ENCODE measurements around the gene GOLT1B. TPM values are rescaled to one million over a fixed set of nuclear protein-coding genes. Genes with fewer than 3 reads are reported as not detected.

Gene GOLT1B
- total and polyA plus RNA-seq, 2 of the 13 experiments (the other 11 are each of a cell fraction or from before 2014, with no cell fraction given): 23.6 to 38.4 TPM

- peak; percentile 62 for TF ChIP-seq SPEN (CRISPR knock-in tag; IDR thresholded peaks at IDR 0.05; ENCODE audit: low read depth)
- TF ChIP-seq HDAC1 (CRISPR knock-in tag; IDR thresholded peaks at IDR 0.05): peak; percentile 98
- TF ChIP-seq ZNF713 (CRISPR knock-in tag; IDR thresholded peaks at IDR 0.05): no peak
- TF ChIP-seq SMYD3 (CRISPR knock-in tag; IDR thresholded peaks at IDR 0.05): peak; percentile 30; the same call in 1 of the 2 replicates
- TF ChIP-seq ZNF407 (CRISPR knock-in tag; IDR thresholded peaks at IDR 0.05; ENCODE audit: not compliant biosample characterization): peak; percentile 40
- TF ChIP-seq ZNF501 (CRISPR knock-in tag; IDR thresholded peaks at IDR 0.05): peak; percentile 87
- no peak for TF ChIP-seq CENPT (CRISPR knock-in tag; IDR thresholded peaks at IDR 0.05; ENCODE audit: low read depth)
- TF ChIP-seq ZNF530 (CRISPR knock-in tag; IDR thresholded peaks at IDR 0.05; ENCODE audit: low read depth): no peak
- peak; percentile 91 for TF ChIP-seq RFXAP (CRISPR knock-in tag; IDR thresholded peaks at IDR 0.05; ENCODE audit: borderline replicate concordance)
- TF ChIP-seq ZNF496 (CRISPR knock-in tag; IDR thresholded peaks at IDR 0.05; ENCODE audit: insufficient replicate concordance): no peak
- TF ChIP-seq ZBTB49 (CRISPR knock-in tag; IDR thresholded peaks at IDR 0.05; ENCODE audit: borderline replicate concordance): no peak
- peak; percentile 95 for TF ChIP-seq DMAP1 (CRISPR knock-in tag; IDR thresholded peaks at IDR 0.05)
- TF ChIP-seq ZNF558 (CRISPR knock-in tag; IDR thresholded peaks at IDR 0.05; ENCODE audit: borderline replicate concordance): peak; percentile 77; the same call in 1 of the 2 replicates
- TF ChIP-seq MAFF (IDR thresholded peaks at IDR 0.05; ENCODE audit: low read depth, low read length): 0 out of 2 replicates have a peak, but pooled peaks have one; percentile 9
- no peak for TF ChIP-seq SIX1 (CRISPR knock-in tag; IDR thresholded peaks at IDR 0.05; ENCODE audit: borderline replicate concordance)
- peak; percentile 76 for TF ChIP-seq POLR2G (IDR thresholded peaks at IDR 0.05; ENCODE audit: low read depth, low read length)
- TF ChIP-seq TFDP2 (CRISPR knock-in tag; IDR thresholded peaks at IDR 0.05): peak; percentile 98
Observed at GRCh38 chr12:21501258-21502163, at the start of gene GOLT1B, which contains the start of gene RECQL (continued).

Measured in HepG2 (cell line).